ENCODE measurements around the gene CELF6. TPM values are rescaled to one million over a fixed set of nuclear protein-coding genes. Genes with fewer than 3 reads are reported as not detected.
A peak's percentile ranks its signal among the peaks of the same experiment; 100 is the strongest.

CELF6 gene
- polyA plus RNA-seq, 12 donors, result 0.86 to 3.0 (median 1.4) TPM; not detected in 2

DNA sequence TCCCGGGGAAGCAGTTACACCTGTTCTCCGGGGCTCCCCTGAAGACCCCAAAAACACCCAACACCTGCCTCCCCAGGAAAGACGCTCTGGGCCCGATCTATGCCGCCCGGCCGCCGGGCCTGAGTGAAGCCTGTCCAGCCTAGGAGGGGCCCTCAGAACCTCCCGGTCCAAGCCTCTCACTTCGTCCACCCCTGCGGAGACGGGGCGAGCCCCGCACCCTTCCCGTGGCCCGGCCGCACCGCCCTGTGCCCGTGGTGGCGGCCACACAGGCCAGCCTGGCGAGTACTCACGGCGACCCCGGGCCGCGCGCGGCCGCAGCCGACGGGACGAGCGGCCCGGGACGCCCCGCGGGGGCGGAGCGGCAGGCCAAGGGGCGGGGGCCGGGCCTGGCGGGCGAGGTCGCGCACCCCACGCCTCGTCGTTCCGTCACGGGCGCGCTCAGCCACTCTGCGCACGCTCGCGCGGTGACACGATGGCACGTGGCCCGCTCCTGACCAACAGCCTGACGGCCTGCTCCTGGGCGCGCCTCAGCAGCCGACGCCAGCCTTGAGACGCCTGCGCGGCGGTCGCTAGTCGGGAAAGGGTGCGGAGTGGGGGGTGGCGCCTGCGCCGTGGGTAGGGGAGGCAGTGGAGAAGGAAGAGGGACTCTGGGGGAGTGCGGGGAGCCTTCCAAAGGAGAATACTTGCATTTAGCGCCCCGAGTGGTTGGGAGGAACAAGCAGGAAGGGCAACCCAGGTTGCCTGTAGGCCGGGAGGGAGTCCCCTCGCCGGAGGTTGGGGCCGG is 47.6 kb downstream of the CELF6 start, which contains the start of gene PARP6:
Gene PARP6 (minus strand): TSS at position 342 of the 784 bp plus-strand sequence. CDS start 5,077 bp downstream, outside the sequence.
- peak; percentile 99 for DNase-seq

DNA sequence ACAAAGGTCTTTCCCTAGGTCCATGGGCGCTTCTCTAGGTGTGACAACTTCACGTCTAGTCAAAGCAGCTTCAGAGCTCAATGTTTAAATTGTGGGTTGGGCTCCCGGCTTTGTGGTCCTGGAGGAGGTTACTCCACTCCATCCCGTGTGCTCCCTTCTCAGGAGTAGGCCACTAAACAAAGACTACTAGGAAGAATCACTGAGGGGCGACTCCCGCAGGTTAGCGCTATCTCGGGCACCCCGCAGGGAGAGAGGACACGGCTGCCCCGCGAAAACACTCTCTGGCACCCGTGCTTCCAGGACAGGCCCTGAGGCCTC is 48.1 kb downstream of the CELF6 start:
- peak; percentile 25 for DNase-seq

DNA sequence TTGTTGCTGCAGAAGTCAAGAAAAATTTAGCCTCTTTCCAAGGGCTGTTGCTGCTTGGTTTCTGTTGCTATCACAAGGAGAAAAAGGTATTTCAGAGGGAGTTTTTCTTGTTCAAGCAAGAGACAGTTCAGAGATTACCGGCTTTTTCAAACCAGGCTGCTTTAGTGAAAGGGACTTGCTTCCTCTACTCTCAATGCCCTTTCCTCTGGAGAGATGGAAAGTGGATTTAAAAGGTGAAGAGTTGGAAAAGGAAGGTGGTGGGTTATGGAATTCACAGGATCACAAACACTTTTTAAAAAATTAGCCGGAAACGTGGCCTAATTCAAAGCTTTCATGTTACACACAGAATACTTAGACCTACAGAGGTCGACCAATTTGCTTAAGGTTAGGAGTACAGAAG is 48.7 kb downstream of the CELF6 start:
- DNase-seq, result no peak

DNA sequence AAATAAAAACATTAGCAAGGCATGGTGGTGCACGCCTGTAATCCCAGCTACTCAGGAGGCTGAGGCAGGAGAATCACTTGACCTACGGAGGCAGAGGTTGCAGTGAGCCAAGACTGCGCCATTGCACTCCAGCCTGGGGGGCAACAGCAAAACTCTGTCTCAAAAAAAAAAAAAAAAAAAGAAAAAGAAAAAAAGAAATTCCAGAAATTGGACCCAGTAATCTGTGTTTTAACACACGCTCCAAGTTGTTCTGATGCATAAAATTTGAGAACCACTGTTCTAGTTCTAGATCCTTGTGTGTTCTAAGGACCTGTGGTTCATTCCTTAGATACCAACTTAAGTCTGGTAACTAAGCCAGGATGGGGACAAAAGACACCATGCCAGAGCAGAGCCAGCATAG is 50.2 kb downstream of the CELF6 start:
- no peak for DNase-seq

DNA sequence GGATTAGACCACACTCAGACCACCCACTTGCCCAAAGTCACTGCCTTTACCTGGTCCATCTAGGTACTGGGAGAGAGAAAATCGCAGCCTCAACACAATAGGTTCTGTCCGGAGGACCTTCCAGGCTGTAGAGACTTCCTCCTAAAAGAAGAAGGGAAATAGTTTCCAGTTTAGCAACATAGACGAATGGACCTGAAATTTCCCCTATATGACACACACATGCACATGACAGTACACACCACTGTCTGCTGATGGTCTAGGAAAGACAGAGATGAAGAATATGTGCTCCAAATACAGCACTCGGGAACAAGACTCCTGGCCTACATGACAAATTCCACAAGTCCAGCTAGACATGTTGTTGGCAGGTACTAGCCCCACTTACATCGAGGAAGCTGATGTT is 54.9 kb downstream of the CELF6 start:
- no peak for DNase-seq

DNA sequence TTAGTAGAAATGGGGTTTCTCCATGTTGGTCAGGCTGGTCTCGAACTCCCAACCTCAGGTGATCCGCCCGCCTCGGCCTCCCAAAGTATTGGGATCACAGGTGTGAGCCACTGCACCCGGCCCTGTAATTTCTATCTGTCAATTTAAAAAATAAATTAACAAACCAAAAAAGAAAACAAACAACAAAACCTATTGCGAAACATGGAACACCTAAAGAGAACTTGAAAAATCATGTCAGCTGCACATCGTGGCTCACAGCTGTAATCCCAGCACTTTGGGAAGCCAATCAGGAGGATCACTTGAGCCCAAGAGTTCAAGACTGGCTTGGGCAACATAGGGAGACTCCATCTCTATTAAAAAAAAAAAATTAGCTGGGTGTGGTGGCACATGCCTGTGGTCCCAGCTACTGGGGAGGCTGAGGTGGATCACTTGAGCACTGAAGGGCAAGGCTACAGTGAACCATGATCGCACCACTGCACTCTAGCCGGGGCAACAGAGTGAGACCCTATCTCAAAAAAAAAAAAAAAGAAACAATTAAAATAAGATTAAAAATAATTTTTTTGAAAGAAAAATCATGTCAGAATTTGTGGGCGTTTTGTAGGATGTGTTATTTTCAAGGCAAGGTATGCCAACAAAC is 67.2 kb downstream of the CELF6 start:
- no peak for DNase-seq

DNA sequence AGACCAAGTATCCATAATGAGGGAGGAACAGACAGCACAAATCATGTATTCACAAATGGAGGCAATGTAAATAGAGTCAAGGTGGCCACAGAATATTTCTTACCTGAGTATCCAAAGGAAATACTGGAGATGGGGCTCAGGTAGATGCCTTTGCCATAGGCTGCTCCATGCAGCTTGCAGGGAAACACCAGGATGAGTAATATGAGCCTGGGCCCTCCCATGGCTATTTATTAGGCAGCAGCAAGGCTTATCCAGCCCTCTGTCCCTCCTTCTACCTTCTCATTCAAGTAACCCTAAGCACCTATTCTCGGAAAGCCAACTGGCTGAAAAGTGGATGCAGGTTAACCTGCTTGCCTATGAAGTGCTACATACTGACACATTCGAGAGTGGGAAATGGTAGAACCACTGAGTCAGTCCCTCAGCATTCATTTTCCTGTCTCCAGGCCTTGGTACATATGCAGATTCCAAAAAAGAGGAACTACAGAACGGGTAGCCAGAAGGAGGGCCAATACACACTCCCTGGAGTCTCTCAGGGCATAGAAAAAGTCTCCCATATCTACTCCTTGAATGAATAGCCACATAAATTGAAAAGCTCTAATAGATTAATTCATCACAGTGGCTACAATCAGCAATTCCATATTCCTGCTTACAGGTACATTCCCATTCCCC is 70.7 kb downstream of the CELF6 start:
- DNase-seq, result no peak

DNA sequence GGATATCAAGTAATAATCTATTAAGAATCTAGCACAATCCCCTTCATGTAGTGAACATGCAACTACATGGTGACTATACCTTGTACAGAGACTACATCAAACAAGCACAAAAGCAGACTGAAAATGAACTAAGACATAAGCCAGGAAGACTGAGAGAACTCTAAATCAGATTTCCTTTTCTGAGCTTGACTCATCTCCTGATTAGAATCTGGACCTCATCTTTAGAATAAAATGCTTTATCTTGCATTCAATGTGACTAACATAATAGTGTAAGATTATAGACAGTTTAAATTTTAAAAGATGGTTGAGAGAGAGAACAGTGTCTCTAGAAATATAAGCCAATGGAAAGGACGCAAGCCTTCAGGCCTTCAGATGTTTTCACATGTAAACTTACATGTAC is 71.4 kb downstream of the CELF6 start:
- no peak for DNase-seq

DNA sequence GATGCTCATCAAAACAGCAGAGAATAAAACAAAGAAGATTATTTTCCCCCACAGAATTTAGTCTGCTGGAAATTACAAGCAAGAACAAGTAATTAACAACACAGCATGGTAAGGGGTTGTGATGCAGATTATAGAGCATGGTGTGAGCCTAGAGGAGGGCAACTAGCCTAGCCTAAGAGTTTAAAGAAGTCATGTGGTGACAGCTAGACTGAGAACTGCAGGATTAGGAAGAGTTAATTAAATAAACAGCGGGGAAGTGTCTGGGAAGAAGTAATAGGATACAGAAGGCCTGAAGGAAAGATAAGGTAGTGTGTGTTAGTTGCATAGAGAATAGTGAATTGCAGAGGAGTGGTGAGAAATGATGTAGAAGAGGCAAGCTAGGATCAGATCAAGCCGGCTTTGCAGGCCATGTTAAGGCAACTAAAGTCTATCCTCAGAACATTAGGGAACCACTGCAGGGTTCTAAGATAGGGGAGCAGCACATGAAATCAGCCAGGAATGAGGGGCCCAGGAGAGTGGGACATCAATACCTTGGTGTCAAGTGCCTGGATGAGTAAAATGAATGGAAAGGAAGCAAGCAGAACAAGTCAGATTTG is 77.1 kb downstream of the CELF6 start:
- no peak for DNase-seq

DNA sequence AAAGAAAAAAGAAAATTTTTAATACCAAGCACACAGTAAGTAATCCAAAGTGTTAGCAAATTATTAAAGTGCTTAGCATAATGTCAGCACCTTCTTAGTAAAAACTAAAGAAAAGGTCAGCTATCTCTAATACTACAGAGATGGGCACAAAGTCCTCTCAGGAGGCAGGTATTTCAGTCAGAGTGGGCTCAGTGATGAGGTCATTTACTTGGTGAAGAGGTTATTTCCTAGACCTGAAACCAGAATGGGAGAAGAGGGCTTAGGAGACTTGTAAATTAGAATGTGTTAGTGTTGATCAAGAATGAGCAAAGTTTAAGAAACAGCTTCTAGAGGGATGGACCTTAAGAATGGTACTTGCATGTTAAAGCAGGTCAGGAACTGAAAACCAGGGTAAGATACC is 80.3 kb downstream of the CELF6 start:
- no peak for DNase-seq

DNA sequence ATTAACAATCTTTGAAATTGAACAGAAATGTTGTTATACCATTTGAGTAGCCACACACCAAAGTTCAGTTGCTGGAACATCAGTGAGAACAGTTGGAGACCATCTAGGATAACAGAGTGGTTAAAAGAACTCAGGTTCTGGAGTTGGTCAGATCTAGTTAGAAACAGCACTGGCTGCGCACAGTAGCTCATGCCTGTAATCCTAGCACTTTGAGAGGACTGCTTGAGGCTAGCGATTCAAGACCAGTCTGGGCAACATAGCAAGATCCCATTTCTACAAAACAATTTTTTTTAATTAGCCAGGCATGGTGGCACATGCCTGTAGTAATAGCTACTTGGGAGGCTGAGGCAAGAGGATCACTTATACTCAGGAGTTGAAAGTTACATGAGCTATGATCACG is 81.4 kb downstream of the CELF6 start:
- DNase-seq, result no peak

DNA sequence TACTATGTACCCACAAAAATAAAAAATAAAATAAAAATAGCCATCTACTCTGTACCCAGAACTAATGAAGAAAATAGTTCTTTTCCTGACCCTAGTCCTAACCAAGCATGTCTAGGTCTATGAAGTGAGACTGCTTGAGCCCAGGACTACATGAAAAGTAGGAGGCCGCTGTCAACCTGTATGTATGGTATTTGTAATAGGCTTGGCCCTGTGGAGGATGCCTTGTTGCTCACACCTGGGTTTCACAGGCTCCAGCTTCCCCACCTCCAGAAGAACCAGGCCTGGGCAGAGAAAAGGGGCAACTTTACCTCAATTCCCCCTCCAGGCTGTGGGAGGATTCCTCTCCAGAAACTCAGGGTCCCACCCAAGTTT is 82.1 kb downstream of the CELF6 start:
- no peak for DNase-seq

DNA sequence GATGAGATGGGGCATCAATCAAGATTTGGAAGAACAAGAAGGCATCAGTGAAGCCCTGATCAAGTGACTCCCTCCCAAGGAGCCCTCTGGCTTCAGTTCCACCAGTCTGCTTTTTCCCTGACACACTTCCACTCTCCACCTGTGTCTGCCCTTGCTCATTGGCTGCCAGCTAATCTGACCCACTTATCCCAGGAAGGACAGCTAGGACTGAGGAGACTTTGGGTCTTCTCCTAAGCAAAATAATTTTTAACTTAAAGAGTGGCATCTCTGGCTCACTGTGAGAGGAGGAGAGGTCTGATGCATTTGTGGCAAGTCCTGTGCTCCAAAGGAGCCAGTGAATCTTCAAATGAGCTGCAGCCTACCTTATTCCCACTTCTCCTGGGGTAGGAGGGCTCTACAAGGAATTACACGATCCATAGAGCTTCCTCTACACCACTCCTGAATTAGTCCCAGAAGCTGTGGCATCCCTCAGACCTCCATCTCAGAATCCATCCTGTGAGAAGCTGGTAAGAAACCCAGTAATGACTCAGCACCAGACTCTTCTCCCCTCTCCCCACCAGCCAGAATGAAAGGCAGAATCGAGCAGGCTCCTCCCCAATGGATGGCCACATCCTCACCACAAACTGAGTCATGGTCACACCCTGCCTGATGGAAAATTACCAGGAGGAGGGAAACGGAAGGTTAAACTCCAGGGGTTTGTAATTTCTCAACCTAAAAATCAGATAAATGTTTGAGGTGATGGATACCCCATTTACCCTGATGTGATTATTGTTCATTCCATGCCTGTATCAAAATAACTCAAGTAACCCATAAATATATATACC is 82.7 kb downstream of the CELF6 start:
- DNase-seq, result no peak

DNA sequence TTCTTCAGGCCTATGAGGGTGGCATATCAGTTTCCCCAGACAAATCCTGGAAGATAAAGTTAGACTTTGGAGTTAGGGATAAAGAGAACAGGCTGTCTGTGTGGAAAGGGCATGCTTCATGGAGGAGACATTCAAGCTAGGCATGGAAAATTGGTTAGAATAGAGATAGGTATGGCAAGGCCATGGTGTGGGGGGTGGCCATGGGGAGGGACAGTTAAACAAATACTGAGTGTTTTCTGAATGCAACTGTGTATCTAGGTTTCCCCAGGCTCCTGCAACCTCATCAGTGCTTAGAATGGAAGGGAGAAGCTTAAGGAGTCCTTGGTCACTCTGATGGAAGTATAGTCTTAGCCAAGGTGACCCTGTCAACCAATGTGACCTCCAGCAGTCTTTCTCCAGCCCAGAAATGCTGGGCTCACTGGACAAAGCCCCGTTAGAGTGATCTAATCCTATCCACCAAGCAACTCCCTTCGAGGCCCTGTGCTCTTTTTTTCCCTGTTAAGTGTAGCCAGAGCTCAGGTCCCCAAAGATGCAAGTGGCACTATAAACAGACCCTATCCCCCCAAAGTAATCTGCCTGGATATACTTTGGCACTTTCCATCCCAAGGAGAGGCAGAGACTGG is 83.5 kb downstream of the CELF6 start:
- DNase-seq, result no peak

DNA sequence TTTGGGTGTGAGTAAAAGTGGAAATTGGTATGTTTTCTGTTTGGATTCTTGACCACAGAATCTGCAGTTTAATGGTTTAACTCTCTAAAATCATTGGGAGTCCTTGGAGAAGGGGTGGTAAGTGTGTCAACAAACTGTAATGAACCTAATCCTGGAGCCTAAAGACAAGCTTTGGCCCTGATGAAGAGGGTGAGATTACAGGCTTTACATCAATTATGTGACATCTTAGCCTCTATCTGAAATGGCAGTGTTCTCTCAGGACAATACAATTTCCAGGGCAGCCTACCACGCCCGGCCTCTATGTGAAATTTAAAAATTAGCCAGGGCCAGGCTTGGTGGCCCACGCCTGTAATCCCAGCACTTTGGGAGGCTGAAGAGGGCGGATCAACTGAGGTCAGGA is 84.7 kb downstream of the CELF6 start:
- DNase-seq, result no peak

Other genes starting within 250 kb of the CELF6 start
- gene MYO9A, start 202.0 kb downstream of the CELF6 start, polyA plus RNA-seq (ENCODE audit: insufficient read length in 12 of 12), result 100 to 1,000 TPM in 1 of 12 donors, 10 to 100 TPM in 11; 26.1 to 399 (median 30.5) TPM
- 1 to 10 TPM in 11 of 12 donors, not detected in 1; 4.0 to 8.0 (median 5.4) TPM for gene SENP8, start 201.8 kb downstream of the CELF6 start, polyA plus RNA-seq (ENCODE audit: insufficient read length in 12 of 12)
- 1 to 10 TPM in 9 of 12 donors, under 1 TPM in 2, not detected in 1; 0.83 to 3.6 (median 2.0) TPM for gene GRAMD2A, start 122.4 kb downstream of the CELF6 start, polyA plus RNA-seq (ENCODE audit: insufficient read length in 12 of 12)
- 100 to 1,000 TPM; 321 to 994 (median 713) TPM for gene PKM, start 89.0 kb downstream of the CELF6 start, polyA plus RNA-seq (ENCODE audit: insufficient read length in 12 of 12)
- 100 to 1,000 TPM in 2 of 12 donors, 10 to 100 TPM in 9, not detected in 1; 43.8 to 108 (median 62.3) TPM for gene PARP6, start 47.6 kb downstream of the CELF6 start, polyA plus RNA-seq (ENCODE audit: insufficient read length in 12 of 12)
- gene HEXA, start 55.9 kb upstream of the CELF6 start, polyA plus RNA-seq (ENCODE audit: insufficient read length in 12 of 12), result 10 to 100 TPM in 11 of 12 donors, not detected in 1; 29.3 to 65.5 (median 49.2) TPM
- gene TMEM202, start 78.1 kb upstream of the CELF6 start, polyA plus RNA-seq (ENCODE audit: insufficient read length in 12 of 12), result not detected
- 100 to 1,000 TPM in 11 of 12 donors, not detected in 1; 113 to 158 (median 147) TPM for gene ARIH1, start 154.2 kb upstream of the CELF6 start, polyA plus RNA-seq (ENCODE audit: insufficient read length in 12 of 12)

Measured in muscle of arm (tissue), 12 donors.